ENCODE data around the gene CCDC141.
A peak's percentile ranks its signal among the peaks of the same experiment; 100 is the strongest.

CCDC141 gene

GRCh38 chr2:178908810-178909209 is 141.1 kb downstream of the CCDC141 start:
- FAIRE-seq: no peak

GRCh38 chr2:178905261-178905660 is 144.7 kb downstream of the CCDC141 start:
- FAIRE-seq: no peak

- FAIRE-seq: no peak
Measured at GRCh38 chr2:178899656-178900055, 150.3 kb downstream of the CCDC141 start.

- FAIRE-seq: no peak
Measured at GRCh38 chr2:178895872-178896271, 154.1 kb downstream of the CCDC141 start.

GRCh38 chr2:178895171-178895570 is 154.8 kb downstream of the CCDC141 start:
- no peak for FAIRE-seq

- FAIRE-seq: no peak
Measured at GRCh38 chr2:178892751-178893625, 156.9 kb downstream of the CCDC141 start.

- FAIRE-seq: no peak
Measured at GRCh38 chr2:178891959-178892485, 157.9 kb downstream of the CCDC141 start.

- peak; percentile 11 for FAIRE-seq
Measured at GRCh38 chr2:178891265-178891958, 158.5 kb downstream of the CCDC141 start.

- no peak for FAIRE-seq
Measured at GRCh38 chr2:178886006-178886405, 163.9 kb downstream of the CCDC141 start.

GRCh38 chr2:178884440-178884839 is 165.5 kb downstream of the CCDC141 start:
- FAIRE-seq: no peak

- no peak for FAIRE-seq
Measured at GRCh38 chr2:178882666-178883440, 167.1 kb downstream of the CCDC141 start.

GRCh38 chr2:178881075-178881474 is 168.9 kb downstream of the CCDC141 start:
- no peak for FAIRE-seq

GRCh38 chr2:178880257-178880656 is 169.7 kb downstream of the CCDC141 start:
- no peak for FAIRE-seq

GRCh38 chr2:178877874-178878273 is 172.1 kb downstream of the CCDC141 start:
- FAIRE-seq: no peak

- no peak for FAIRE-seq
Measured at GRCh38 chr2:178874529-178875240, 175.3 kb downstream of the CCDC141 start.

- FAIRE-seq: no peak
Measured at GRCh38 chr2:178873912-178874311, 176.0 kb downstream of the CCDC141 start.

GRCh38 chr2:178871536-178871935 is 178.4 kb downstream of the CCDC141 start:
- no peak for FAIRE-seq

- FAIRE-seq: no peak
Measured at GRCh38 chr2:178870703-178871102, 179.2 kb downstream of the CCDC141 start.

- FAIRE-seq: no peak
Measured at GRCh38 chr2:178865999-178866398, 183.9 kb downstream of the CCDC141 start.

GRCh38 chr2:178865146-178865936 is 184.6 kb downstream of the CCDC141 start:
- FAIRE-seq: no peak

GRCh38 chr2:178863856-178864620 is 185.9 kb downstream of the CCDC141 start:
- FAIRE-seq: no peak
